GM18498 (cell line): ENCODE measurements around the gene TMEM271.
"Not testable (repeated sequence)": the region's sequence is repeated elsewhere in the genome, so short reads cannot be mapped to it uniquely, and the experiment has no call there.

ENCODE experiments used
- ATAC-seq: cut with Tn5 transposase; IDR thresholded peaks from one replicate; pipeline ENCODE4 v1.9.1; 2021; ENCODE audit warnings: mild to moderate bottlenecking, moderate library complexity; ENCODE audit not compliant: unreplicated experiment

The TMEM271 gene

GRCh38 chr4:566508-567295 is 9.4 kb downstream of the TMEM271 start:
- no peak for ATAC-seq

- no peak for ATAC-seq
These were observed 10.1 kb downstream of the TMEM271 start for GRCh38 chr4:566035-566434.

DNA sequence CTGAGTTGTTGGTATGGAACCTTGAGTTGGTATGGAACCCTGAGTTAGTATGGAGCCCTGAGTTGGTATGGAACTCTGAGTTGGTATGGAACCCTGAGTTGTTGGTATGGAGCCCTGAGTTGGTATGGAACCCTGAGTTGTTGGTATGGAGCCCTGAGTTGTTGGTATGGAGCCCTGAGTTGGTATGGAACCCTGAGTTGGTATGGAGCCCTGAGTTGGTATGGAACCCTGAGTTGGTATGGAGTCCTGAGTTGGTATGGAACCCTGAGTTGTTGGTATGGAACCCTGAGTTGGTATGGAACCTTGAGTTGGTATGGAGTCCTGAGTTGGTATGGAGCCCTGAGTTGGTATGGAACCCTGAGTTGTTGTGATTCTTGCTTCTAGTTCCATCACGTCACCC is 10.5 kb downstream of the TMEM271 start:
- not testable (repeated sequence) for ATAC-seq

- ATAC-seq = not testable (repeated sequence)
These were observed 13.6 kb downstream of the TMEM271 start for GRCh38 chr4:562458-562857.

GRCh38 chr4:561426-561825 is 14.7 kb downstream of the TMEM271 start:
- no peak for ATAC-seq

GRCh38 chr4:560731-561291 is 15.3 kb downstream of the TMEM271 start:
- no peak for ATAC-seq

DNA sequence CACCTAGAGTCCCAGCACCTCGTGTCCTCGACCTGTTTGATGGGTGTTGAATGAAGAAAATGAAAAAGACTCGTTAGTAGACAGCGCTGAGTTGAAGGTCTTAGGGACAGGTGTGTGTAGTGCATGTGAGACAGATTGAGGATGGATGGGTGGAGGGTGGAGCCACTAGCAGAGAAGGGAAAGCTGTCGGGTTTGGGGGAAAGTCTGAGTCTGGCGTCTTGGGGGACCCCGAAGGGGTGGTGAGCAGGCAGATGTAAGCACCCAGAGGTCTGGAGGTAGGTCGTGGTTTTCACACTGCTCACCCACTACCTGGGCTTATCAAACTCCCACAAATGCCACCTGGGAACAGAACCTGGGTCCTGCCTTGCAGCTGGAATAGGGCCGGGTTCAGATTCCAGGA is 16.0 kb downstream of the TMEM271 start:
- no peak for ATAC-seq

DNA sequence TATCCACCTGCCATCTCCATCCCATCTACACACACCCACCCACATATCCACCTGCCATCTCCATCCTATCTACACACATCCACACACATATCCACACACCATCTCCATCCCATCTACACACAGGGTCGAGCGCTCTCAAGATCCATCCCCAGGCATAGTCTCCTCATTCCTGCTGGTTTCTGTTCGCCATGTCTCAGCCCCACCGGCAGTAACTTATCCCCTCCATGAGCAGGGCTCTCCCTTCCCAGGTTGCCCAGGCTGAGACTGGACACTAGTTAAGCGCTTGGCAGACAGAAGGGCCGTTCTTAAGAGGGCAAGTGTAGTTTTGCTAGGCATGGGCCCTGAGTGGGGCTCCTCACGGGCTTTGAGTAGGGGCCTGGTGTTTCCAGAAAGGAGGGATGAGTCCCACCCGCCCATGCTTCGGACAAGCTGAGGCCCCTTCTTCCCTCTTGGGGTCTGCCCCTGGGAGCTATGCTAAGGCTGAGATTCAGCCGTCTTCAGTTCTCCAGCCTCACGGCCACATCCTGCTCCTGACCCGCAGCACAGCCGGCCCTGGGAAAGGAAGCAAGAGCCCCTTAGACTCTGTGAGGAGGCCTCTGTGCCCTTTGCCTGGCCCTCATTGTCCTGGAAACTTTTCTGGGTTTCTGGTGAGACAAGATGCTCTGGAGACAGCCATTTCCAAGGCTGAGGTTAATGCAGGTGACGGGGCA is 20.4 kb downstream of the TMEM271 start:
- no peak for ATAC-seq

DNA sequence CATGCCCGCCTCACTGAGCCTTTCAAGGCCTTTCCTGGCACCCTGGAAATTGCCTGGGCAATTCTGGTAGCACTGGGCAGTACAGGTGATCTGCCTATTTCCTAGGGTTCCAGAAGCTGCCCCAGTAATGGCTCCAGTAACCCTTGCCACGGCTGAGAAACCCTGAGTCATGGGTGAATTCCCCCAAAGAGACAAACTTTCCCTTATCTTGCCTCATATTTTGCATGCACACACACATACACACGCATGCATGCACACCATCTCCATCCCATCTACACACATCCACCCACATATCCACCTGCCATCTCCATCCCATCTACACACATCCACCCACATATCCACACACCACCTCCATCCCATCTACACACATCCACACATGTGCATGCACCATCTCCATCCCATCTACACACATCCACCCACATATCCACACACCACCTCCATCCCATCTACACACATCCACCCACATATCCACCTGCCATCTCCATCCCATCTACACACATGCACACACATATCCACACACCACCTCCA is 21.2 kb downstream of the TMEM271 start:
- ATAC-seq = not testable (repeated sequence)

GRCh38 chr4:552019-552418 is 24.1 kb downstream of the TMEM271 start:
- no peak for ATAC-seq

- ATAC-seq = not testable (repeated sequence)
These were observed 25.8 kb downstream of the TMEM271 start for GRCh38 chr4:550268-550667.

DNA sequence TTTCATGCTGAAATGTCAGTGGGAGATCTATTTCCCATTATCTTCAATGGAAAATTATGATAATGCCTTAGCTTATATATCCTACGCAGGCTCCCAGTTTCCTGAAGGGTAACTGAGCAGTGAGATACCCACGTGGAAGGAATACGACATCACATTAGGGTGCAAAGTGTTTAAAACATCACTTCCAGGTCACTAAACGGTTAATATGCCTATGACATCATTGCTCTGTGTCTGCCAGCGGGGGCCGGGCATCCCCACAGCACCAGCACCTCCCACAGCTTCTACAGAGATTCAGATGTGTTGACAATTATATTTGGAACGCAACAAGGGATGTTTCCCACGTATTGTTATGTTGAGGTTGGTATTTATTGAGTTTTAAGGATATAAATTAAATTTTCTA is 27.1 kb downstream of the TMEM271 start:
- ATAC-seq = no peak

GRCh38 chr4:545612-546011 is 30.5 kb downstream of the TMEM271 start:
- ATAC-seq = no peak

DNA sequence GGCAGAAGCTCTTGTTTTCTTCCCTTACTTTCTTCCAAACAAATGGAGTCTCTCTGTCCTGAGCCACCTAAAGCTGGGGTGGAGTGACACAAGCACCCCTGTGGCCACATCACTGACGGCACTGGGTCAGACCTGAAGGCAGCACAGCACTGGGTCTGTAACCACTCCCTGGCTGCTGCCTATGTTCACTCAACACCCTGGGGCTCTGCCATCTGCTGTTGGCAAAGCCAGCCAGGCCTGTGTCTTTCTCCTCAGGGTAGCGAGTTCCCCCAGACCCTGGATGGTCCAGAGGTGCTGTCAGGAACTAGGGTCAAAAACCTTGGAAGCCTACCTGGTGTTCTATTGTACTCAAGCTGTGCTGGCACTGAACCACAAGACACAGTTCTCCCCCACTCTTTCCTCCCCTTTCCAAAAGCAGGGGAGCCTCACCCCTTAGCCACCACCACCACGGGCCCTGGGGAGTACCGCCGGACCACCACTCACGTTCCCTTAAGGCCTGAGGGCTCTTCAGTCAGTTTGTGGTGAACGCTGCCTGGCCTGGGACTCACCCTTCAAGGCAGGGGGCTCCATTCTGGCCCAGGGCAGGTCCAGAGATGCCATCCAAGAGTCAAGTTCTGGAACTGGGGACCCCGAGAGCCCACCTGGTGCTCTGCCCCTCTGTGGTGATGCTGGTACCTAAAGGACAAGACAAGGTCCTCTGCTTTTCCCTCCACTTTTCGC is 31.5 kb downstream of the TMEM271 start:
- no peak for ATAC-seq

DNA sequence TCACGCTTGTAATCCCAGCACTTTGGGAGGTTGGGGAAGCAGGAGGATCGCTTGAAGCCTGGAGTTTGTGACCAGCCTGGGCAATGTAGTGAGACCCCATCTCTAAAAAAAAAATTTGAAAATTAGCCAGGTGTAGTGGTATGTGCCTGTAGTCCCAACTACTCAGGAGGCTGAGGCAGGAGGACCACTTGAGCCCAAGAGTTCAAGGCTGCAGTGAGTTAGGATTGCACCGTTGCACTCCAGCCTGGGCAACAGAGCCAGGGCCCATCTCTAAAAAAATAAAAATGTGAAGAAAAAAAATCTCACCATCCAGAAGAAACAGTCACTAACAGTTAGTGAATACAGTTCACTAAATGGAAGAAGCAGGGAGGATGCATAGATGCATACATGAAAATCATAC is 34.8 kb downstream of the TMEM271 start:
- ATAC-seq = no peak

GRCh38 chr4:538542-539142 is 37.5 kb downstream of the TMEM271 start:
- ATAC-seq = no peak

GRCh38 chr4:537436-538264 is 38.4 kb downstream of the TMEM271 start:
- no peak for ATAC-seq

DNA sequence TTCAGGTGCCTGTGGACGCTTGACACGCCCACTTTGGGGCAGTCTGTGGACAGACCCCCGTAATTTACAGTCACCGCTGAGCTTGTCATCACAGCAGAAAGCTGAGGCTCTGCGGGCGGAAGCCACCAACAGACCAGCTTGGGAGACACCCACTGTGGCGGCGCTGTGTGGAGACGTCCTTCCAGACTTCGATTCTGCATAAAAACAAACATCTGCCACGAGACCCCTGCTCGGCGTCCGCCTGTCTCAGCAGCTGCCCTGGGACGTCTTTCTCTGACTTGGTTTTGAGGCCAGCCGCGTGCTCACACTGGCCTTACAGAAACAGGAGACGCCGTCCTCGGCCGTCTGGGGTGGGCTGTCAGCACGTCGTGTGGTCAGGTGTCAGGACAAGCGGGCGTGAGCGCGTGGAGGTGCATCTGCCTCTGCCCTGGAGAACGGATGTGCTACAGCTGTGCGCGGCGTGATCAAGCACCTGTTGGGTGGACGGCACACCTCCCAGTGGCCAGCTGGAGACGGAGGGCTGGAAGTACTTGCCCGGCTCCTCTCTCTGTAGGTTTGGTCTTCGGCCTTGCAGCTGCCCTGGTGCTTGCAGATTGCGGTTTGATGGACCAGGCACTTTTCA is 39.6 kb downstream of the TMEM271 start:
- ATAC-seq = no peak

GRCh38 chr4:535924-536281 is 40.2 kb downstream of the TMEM271 start:
- no peak for ATAC-seq
